LHCN-M2 (cell line): ENCODE data around the gene NXNL1. TPM values are rescaled to one million over a fixed set of nuclear protein-coding genes. Genes with fewer than 3 reads are reported as not detected.

ENCODE experiments used
- DNase-seq: peaks from one replicate; pipeline ENCODE4 v3.0.0-alpha.2; 2012; ENCODE audit warnings: low read depth
- total RNA-seq: library from RNA; depleted of rRNA; stranded (reverse); fragments of >200 nt; gene quantifications from 2 replicates; pipeline ENCODE4 v1.2.3, GENCODE V29; 2014; rRNA removed

Gene NXNL1
- total RNA-seq, 1 experiment from 2014 or later = not detected

- peak; percentile 99 for DNase-seq
These were observed 40.9 kb downstream of the NXNL1 start, which contains the start of gene MVB12A for GRCh38 chr19:17419621-17420474. Gene MVB12A, plus strand, starts transcription at chr19:17420047. Its CDS starts 89 bp downstream, at chr19:17420136.

- DNase-seq = no peak
These were observed 41.5 kb downstream of the NXNL1 start for GRCh38 chr19:17419154-17419620.

GRCh38 chr19:17418710-17419109 lies 42.0 kb downstream of the NXNL1 start:
- DNase-seq = no peak

GRCh38 chr19:17415121-17415520 lies 45.6 kb downstream of the NXNL1 start:
- DNase-seq = no peak

GRCh38 chr19:17414097-17414496 lies 46.6 kb downstream of the NXNL1 start:
- DNase-seq = no peak

- DNase-seq = no peak
These were observed 48.9 kb downstream of the NXNL1 start for GRCh38 chr19:17411801-17412200.

GRCh38 chr19:17409990-17410389 lies 50.7 kb downstream of the NXNL1 start:
- no peak for DNase-seq

GRCh38 chr19:17406887-17407196 lies 53.9 kb downstream of the NXNL1 start:
- no peak for DNase-seq

GRCh38 chr19:17406046-17406886 lies 54.5 kb downstream of the NXNL1 start:
- DNase-seq = peak; percentile 86

Other genes with a start within 250 kb of the NXNL1 start
- 15.3 and 28.9 TPM in 2 replicates for gene USE1, start 245.6 kb downstream of the NXNL1 start, total RNA-seq
- gene OCEL1, start 234.7 kb downstream of the NXNL1 start, total RNA-seq = 2.4 and 6.4 TPM in 2 replicates
- 60.0 and 72.7 TPM in 2 replicates for gene NR2F6, start 215.0 kb downstream of the NXNL1 start, total RNA-seq
- not detected in 2 replicates for gene USHBP1, start 196.2 kb downstream of the NXNL1 start, total RNA-seq
- gene BABAM1, start 193.5 kb downstream of the NXNL1 start, total RNA-seq = 107 and 148 TPM in 2 replicates
- 0.40 and 0.90 TPM in 2 replicates for gene ANKLE1, start 179.0 kb downstream of the NXNL1 start, total RNA-seq
- gene ABHD8, start 157.5 kb downstream of the NXNL1 start, total RNA-seq = 25.9 and 26.5 TPM in 2 replicates
- gene MRPL34, start 155.1 kb downstream of the NXNL1 start, total RNA-seq = 48.2 and 68.1 TPM in 2 replicates
- gene DDA1, start 151.4 kb downstream of the NXNL1 start, total RNA-seq = 55.9 and 76.2 TPM in 2 replicates
- 2.4 and 3.3 TPM in 2 replicates for gene ANO8, start 126.1 kb downstream of the NXNL1 start, total RNA-seq
- 17.9 and 21.2 TPM in 2 replicates for gene GTPBP3, start 123.4 kb downstream of the NXNL1 start, total RNA-seq
- gene PLVAP, start 83.6 kb downstream of the NXNL1 start, total RNA-seq = not detected in 2 replicates
- gene CCDC194, start 66.7 kb downstream of the NXNL1 start, total RNA-seq = not detected in 2 replicates
- gene BST2, start 55.3 kb downstream of the NXNL1 start, total RNA-seq = 0.69 TPM in 1 of 2 replicates, not detected in the other
- 71.7 and 75.0 TPM in 2 replicates for gene MVB12A, start 40.9 kb downstream of the NXNL1 start, total RNA-seq
- gene TMEM221, start 12.3 kb downstream of the NXNL1 start, total RNA-seq = not detected in 2 replicates
- 10.0 and 14.1 TPM in 2 replicates for gene SLC27A1, start 9.6 kb upstream of the NXNL1 start, total RNA-seq
- gene PGLS, start 50.7 kb upstream of the NXNL1 start, total RNA-seq = 87.7 and 99.5 TPM in 2 replicates
- gene COLGALT1, start 94.7 kb upstream of the NXNL1 start, total RNA-seq = 79.3 and 86.9 TPM in 2 replicates
- gene UNC13A, start 227.4 kb upstream of the NXNL1 start, total RNA-seq = not detected in 2 replicates